PC-9 (cell line): ENCODE results near the gene OSBPL7.

ENCODE experiments used
- EZH2 ChIP-seq: fragments of 200-600 bp; sonication (generic); IDR thresholded peaks from 2 replicates; pipeline ENCODE4 v1.8.0; 2017; ENCODE audit warnings: antibody characterized with exemption, low read depth
- TF ChIP-seq, protein P1 (sequence below): fragments of 200-600 bp; sonication (generic); conservative IDR thresholded peaks from 2 replicates; pipeline ENCODE4 v1.6.1; 2017; ENCODE audit warnings: mixed run types, antibody characterized with exemption, mild to moderate bottlenecking, moderate library complexity

DNA sequence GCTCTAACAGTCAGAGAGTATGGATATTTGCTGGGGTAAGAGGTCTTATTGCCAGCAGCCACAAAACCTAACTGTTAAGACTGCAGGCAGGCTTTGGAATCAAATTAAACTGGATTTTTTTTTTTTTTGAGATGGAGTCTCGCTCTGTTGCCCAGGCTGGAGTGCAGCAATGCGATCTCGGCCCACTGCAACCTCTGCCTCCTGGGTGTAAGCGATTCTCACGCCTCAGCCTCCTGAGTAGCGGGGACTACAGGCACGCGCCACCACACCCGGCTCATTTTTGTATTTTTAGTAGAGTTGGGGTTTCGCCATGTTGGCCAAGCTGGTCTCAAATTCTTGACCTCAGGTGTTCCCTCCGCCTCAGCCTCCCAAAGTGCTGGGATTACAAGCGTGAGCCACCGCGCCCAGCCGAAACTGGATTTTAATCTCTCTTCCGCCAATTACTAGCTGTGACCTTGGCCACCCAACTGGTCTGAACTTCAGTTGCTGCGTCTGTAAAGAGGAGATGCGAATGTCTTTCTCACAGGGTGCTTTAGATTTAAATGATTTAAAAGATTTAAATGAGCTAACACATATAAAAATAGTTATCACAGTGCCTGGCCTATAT lies 8.9 kb upstream of the OSBPL7 start:
- TF ChIP-seq, protein P1, sequence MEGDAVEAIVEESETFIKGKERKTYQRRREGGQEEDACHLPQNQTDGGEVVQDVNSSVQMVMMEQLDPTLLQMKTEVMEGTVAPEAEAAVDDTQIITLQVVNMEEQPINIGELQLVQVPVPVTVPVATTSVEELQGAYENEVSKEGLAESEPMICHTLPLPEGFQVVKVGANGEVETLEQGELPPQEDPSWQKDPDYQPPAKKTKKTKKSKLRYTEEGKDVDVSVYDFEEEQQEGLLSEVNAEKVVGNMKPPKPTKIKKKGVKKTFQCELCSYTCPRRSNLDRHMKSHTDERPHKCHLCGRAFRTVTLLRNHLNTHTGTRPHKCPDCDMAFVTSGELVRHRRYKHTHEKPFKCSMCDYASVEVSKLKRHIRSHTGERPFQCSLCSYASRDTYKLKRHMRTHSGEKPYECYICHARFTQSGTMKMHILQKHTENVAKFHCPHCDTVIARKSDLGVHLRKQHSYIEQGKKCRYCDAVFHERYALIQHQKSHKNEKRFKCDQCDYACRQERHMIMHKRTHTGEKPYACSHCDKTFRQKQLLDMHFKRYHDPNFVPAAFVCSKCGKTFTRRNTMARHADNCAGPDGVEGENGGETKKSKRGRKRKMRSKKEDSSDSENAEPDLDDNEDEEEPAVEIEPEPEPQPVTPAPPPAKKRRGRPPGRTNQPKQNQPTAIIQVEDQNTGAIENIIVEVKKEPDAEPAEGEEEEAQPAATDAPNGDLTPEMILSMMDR = no peak; the same call in 1 of the 2 replicates
- no peak for TF ChIP-seq EZH2
